ENCODE data around the gene TIMM29. TPM values are rescaled to one million over a fixed set of nuclear protein-coding genes. Genes with fewer than 3 reads are reported as not detected.

The TIMM29 gene
- total RNA-seq, 1 donor, result 18.4 TPM

DNA sequence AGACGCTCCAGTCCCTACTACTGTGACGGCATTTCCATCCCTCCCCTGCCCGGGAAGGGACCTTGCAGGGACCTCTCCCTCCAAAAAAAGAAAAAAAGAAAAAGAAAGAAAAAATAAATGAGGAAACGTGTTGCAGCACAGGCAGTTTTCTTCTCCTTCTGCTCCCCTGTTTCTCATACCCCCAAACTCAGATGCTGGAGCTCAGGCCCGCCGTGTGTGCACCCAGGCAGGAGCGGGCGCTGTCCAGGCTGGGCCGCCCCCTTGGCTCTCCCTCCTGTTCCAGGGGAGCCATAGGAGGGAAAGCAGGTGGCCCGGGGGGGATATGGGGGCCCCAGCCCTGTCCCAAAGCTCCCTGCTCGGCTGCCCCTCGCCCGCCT is 6.0 kb upstream of the TIMM29 start:
- H3K4me3 ChIP-seq (ENCODE audit: low read depth, low read length), result no peak overlapping the region
- no peak for DNase-seq (ENCODE audit: low read depth)
- TF ChIP-seq, protein P1, sequence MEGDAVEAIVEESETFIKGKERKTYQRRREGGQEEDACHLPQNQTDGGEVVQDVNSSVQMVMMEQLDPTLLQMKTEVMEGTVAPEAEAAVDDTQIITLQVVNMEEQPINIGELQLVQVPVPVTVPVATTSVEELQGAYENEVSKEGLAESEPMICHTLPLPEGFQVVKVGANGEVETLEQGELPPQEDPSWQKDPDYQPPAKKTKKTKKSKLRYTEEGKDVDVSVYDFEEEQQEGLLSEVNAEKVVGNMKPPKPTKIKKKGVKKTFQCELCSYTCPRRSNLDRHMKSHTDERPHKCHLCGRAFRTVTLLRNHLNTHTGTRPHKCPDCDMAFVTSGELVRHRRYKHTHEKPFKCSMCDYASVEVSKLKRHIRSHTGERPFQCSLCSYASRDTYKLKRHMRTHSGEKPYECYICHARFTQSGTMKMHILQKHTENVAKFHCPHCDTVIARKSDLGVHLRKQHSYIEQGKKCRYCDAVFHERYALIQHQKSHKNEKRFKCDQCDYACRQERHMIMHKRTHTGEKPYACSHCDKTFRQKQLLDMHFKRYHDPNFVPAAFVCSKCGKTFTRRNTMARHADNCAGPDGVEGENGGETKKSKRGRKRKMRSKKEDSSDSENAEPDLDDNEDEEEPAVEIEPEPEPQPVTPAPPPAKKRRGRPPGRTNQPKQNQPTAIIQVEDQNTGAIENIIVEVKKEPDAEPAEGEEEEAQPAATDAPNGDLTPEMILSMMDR (IDR thresholded peaks at IDR 0.05; ENCODE audit: insufficient read depth, low read length), result no peak

GRCh38 chr19:10923260-10924112 is 5.1 kb upstream of the TIMM29 start:
- TF ChIP-seq, protein P1 (IDR thresholded peaks at IDR 0.05; ENCODE audit: insufficient read depth, low read length), result no peak
- DNase-seq (ENCODE audit: low read depth), result no peak
- no peak overlapping the region for H3K4me3 ChIP-seq (ENCODE audit: low read depth, low read length)

DNA sequence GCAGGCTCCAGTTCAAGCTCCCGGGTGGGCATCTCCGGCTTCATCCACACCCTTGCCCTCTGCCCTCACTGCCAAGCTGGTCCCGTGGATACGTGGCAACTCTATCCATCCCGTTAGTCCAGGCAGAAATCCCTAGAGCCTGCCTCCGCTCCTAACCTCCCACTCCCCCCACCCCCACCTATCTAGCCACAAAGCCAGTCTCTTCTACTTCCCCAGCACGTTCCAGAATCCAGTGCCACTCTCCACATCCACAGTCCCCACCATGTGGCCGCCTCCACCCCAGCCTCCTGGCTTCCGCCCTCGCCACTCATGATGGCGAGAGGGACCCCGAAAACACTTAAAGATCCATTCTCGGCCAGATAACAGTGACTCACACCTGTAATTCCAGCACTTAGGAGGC is 4.0 kb upstream of the TIMM29 start:
- TF ChIP-seq, protein P1 (IDR thresholded peaks at IDR 0.05; ENCODE audit: insufficient read depth, low read length), result no peak
- DNase-seq (ENCODE audit: low read depth), result no peak

GRCh38 chr19:10927730-10928562 is 665 bp upstream of the TIMM29 start:
- TF ChIP-seq, protein P1 (IDR thresholded peaks at IDR 0.05; ENCODE audit: insufficient read depth, low read length), result no peak
- no peak for DNase-seq (ENCODE audit: low read depth)
- peak overlapping the region; percentile 87 for H3K4me3 ChIP-seq (ENCODE audit: low read depth, low read length)

More for the DNA sequence above, 4.0 kb upstream of the TIMM29 start:
- H3K4me3 ChIP-seq (ENCODE audit: low read depth, low read length), result no peak overlapping the region

- DNase-seq (ENCODE audit: low read depth), result no peak
- TF ChIP-seq, protein P1 (IDR thresholded peaks at IDR 0.05; ENCODE audit: insufficient read depth, low read length), result no peak
- H3K4me3 ChIP-seq (ENCODE audit: low read depth, low read length), result peak overlapping the region; percentile 88
Observed at GRCh38 chr19:10929402-10929794, 787 bp downstream of the TIMM29 start.

DNA sequence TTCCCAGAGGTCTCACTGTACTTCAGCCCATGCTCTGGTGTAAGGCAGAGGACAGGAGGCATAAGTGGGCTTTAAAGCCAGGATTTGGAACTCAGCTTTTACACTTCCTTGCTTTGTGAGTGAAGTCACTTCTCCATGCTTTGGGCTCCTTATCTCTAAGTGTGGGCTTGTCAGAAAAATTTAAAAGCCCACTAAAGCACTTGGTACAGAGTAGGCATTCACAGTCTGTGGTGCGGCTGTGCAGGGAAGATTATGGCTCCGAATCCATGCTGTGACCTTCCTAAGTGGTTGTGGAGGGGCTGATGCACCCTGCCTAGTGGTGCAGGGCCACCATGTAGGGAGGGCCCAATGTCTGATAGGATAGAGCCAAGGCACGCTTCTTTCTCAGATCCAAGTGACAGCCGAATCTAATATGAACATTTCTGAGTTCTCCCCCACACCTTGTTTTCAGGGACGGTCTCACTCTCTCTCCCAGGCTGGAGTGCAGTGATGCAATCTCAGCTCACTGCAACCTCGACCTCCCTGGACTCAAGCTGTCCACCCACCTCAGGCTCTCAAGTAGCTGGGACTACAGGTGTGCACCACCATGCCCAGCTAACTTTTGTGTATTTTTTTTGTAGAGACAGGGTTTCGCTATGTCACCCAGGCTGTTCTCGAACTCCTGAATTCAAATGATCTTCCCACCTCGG is 6.9 kb downstream of the TIMM29 start:
- H3K4me3 ChIP-seq (ENCODE audit: low read depth, low read length), result no peak overlapping the region
- TF ChIP-seq, protein P1 (IDR thresholded peaks at IDR 0.05; ENCODE audit: insufficient read depth, low read length), result no peak
- DNase-seq (ENCODE audit: low read depth), result no peak
